GM21381 (cell line): ENCODE results near the gene CHST13.
"Not testable (repeated sequence)": the region's sequence is repeated elsewhere in the genome, so short reads cannot be mapped to it uniquely, and the experiment has no call there.

Source experiments
- ATAC-seq: cut with Tn5 transposase; IDR thresholded peaks from one replicate; pipeline ENCODE4 v1.9.1; 2021; ENCODE audit warnings: mild to moderate bottlenecking, moderate library complexity; ENCODE audit not compliant: unreplicated experiment

The CHST13 gene

GRCh38 chr3:126524429-126524988 is 554 bp downstream of the CHST13 start:
- no peak for ATAC-seq

- ATAC-seq, result no peak
Measured at GRCh38 chr3:126525091-126525852, 1.3 kb downstream of the CHST13 start.

- ATAC-seq, result no peak
Measured at GRCh38 chr3:126525853-126526667, 2.1 kb downstream of the CHST13 start.

- ATAC-seq, result no peak
Measured at GRCh38 chr3:126526668-126527005, 2.7 kb downstream of the CHST13 start.

- ATAC-seq, result no peak
Measured at GRCh38 chr3:126527006-126527405, 3.1 kb downstream of the CHST13 start.

GRCh38 chr3:126527455-126528211 is 3.7 kb downstream of the CHST13 start:
- ATAC-seq, result no peak

- ATAC-seq, result no peak
Measured at GRCh38 chr3:126528419-126528799, 4.5 kb downstream of the CHST13 start.

GRCh38 chr3:126528800-126529541 is 5.0 kb downstream of the CHST13 start:
- ATAC-seq, result no peak

GRCh38 chr3:126529585-126530170 is 5.7 kb downstream of the CHST13 start:
- ATAC-seq, result no peak

GRCh38 chr3:126530171-126531050 is 6.5 kb downstream of the CHST13 start:
- ATAC-seq, result no peak

GRCh38 chr3:126531051-126531330 is 7.0 kb downstream of the CHST13 start:
- no peak for ATAC-seq

GRCh38 chr3:126533506-126533905 is 9.6 kb downstream of the CHST13 start:
- no peak for ATAC-seq

- ATAC-seq, result not testable (repeated sequence)
Measured at GRCh38 chr3:126534716-126535115, 10.8 kb downstream of the CHST13 start.

- no peak for ATAC-seq
Measured at GRCh38 chr3:126535636-126536035, 11.7 kb downstream of the CHST13 start.

- no peak for ATAC-seq
Measured at GRCh38 chr3:126536126-126536525, 12.2 kb downstream of the CHST13 start.

- no peak for ATAC-seq
Measured at GRCh38 chr3:126537116-126537729, 13.3 kb downstream of the CHST13 start.

GRCh38 chr3:126537730-126538281 is 13.9 kb downstream of the CHST13 start:
- ATAC-seq, result no peak

GRCh38 chr3:126538316-126538715 is 14.4 kb downstream of the CHST13 start:
- ATAC-seq, result no peak

GRCh38 chr3:126538966-126539365 is 15.0 kb downstream of the CHST13 start:
- no peak for ATAC-seq
